ENCODE data around the gene DCP1A. TPM values are rescaled to one million over a fixed set of nuclear protein-coding genes. Genes with fewer than 3 reads are reported as not detected.

The DCP1A gene
- total and polyA plus RNA-seq, 9 of the 15 experiments (the other 6 are each of a cell fraction or from before 2014, with no cell fraction given), result 6.6 to 33.7 (median 13.3) TPM

GRCh38 chr3:53243785-53244184, 103.6 kb downstream of the DCP1A start (continued):
- TF ChIP-seq, protein P1, sequence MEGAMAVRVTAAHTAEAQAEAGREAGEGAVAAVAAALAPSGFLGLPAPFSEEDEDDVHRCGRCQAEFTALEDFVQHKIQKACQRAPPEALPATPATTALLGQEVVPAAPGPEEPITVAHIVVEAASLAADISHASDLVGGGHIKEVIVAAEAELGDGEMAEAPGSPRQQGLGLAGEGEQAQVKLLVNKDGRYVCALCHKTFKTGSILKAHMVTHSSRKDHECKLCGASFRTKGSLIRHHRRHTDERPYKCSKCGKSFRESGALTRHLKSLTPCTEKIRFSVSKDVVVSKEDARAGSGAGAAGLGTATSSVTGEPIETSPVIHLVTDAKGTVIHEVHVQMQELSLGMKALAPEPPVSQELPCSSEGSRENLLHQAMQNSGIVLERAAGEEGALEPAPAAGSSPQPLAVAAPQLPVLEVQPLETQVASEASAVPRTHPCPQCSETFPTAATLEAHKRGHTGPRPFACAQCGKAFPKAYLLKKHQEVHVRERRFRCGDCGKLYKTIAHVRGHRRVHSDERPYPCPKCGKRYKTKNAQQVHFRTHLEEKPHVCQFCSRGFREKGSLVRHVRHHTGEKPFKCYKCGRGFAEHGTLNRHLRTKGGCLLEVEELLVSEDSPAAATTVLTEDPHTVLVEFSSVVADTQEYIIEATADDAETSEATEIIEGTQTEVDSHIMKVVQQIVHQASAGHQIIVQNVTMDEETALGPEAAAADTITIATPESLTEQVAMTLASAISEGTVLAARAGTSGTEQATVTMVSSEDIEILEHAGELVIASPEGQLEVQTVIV (CRISPR knock-in tag; IDR thresholded peaks at IDR 0.05; ENCODE audit: borderline replicate concordance), result no peak
- TF ChIP-seq PHB (CRISPR knock-in tag; IDR thresholded peaks at IDR 0.05) (no peak), ZNF165 (CRISPR knock-in tag; IDR thresholded peaks at IDR 0.05; ENCODE audit: borderline replicate concordance) (no peak), ZBTB17 (CRISPR knock-in tag; IDR thresholded peaks at IDR 0.05) (no peak), ZNF324 (CRISPR knock-in tag; IDR thresholded peaks at IDR 0.05) (no peak)

- intact Hi-C loops (cut with micrococcal nuclease), result no loop called here
- ChIA-PET POLR2A (interaction anchor here (1.3 kb wide), 1 partner anchor 12 kb away, joined by 3 read pairs; no protein-coding TSS in a partner anchor), CTCF (ENCODE audit: low intra/inter-chr PET ratio) (no interaction called here)
- Histone ChIP-seq H3K9me3 (replicated peaks; ENCODE audit: control insufficient read depth, insufficient read depth, low read depth, low read length) (no peaks in the 10 kb centered on the region), H4K20me1 (replicated peaks; ENCODE audit: control insufficient read depth, insufficient read depth, low read length) (peaks cover 30% of the 10 kb centered on the region), H3K36me3 (ENCODE audit: control insufficient read depth, insufficient read depth, low read length) (peaks cover 82% of the 10 kb centered on the region; the same call in 2 of the 3 replicates), H3K27me3 (ENCODE audit: control insufficient read depth in 2 of 2, insufficient read depth in 2 of 2, low read length in 2 of 2) (no peaks in the 10 kb centered on the region), H3K9ac (ENCODE audit: insufficient read depth in 1 of 2, low read depth in 2 of 2, low read length in 2 of 2) (peak overlapping the region in 1 of 2 experiments; percentile 14; a peak in 1 of 4 replicates), H2AFZ (ENCODE audit: low read depth, low read length) (no peak overlapping the region), H3K4me2 (ENCODE audit: insufficient read depth, low read length) (no peak overlapping the region), H3K79me2 (ENCODE audit: control insufficient read depth, insufficient read depth, low read length) (peaks cover 68% of the 10 kb centered on the region), H3K4me3 (no peak overlapping the region), H3K9me1 (ENCODE audit: control insufficient read depth, insufficient read depth, low read length) (no peaks in the 10 kb centered on the region), H3K27ac (ENCODE audit: extremely low read depth, low read depth, low read length) (no peak overlapping the region), H3K4me1 (replicated peaks in 1 of 2; ENCODE audit: control insufficient read depth in 2 of 2, insufficient read depth in 2 of 2, low read length in 2 of 2) (peaks cover 4 to 23% of the 10 kb centered on the region in 2 experiments; a peak in 4 of 5 replicates)
- WGBS (ENCODE audit: insufficient coverage, low coverage, missing lambda C conversion rate), result 89% methylated on average over 9 of the region's 14 CpGs
- BruUV-seq (replicated peaks), result no TSS peak
- DNase-seq (ENCODE audit: extremely low read depth in 1 of 4, low spot score in 3 of 4), result no peak
- no peak for FAIRE-seq
- ATAC-seq, result no peak
- in situ Hi-C loops (cut with MboI), result no loop called here
- no peak for TF ChIP-seq TEAD4 (IDR thresholded peaks at IDR 0.05; ENCODE audit: low read length)
- no peak for TF ChIP-seq TEAD4 (CRISPR knock-in tag; IDR thresholded peaks at IDR 0.05; ENCODE audit: borderline replicate concordance)
- TF ChIP-seq, protein P2, sequence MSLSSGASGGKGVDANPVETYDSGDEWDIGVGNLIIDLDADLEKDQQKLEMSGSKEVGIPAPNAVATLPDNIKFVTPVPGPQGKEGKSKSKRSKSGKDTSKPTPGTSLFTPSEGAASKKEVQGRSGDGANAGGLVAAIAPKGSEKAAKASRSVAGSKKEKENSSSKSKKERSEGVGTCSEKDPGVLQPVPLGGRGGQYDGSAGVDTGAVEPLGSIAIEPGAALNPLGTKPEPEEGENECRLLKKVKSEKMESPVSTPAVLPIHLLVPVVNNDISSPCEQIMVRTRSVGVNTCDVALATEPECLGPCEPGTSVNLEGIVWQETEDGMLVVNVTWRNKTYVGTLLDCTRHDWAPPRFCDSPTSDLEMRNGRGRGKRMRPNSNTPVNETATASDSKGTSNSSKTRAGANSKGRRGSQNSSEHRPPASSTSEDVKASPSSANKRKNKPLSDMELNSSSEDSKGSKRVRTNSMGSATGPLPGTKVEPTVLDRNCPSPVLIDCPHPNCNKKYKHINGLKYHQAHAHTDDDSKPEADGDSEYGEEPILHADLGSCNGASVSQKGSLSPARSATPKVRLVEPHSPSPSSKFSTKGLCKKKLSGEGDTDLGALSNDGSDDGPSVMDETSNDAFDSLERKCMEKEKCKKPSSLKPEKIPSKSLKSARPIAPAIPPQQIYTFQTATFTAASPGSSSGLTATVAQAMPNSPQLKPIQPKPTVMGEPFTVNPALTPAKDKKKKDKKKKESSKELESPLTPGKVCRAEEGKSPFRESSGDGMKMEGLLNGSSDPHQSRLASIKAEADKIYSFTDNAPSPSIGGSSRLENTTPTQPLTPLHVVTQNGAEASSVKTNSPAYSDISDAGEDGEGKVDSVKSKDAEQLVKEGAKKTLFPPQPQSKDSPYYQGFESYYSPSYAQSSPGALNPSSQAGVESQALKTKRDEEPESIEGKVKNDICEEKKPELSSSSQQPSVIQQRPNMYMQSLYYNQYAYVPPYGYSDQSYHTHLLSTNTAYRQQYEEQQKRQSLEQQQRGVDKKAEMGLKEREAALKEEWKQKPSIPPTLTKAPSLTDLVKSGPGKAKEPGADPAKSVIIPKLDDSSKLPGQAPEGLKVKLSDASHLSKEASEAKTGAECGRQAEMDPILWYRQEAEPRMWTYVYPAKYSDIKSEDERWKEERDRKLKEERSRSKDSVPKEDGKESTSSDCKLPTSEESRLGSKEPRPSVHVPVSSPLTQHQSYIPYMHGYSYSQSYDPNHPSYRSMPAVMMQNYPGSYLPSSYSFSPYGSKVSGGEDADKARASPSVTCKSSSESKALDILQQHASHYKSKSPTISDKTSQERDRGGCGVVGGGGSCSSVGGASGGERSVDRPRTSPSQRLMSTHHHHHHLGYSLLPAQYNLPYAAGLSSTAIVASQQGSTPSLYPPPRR (CRISPR knock-in tag; IDR thresholded peaks at IDR 0.05; ENCODE audit: borderline replicate concordance), result no peak
- no peak for TF ChIP-seq KAT7 (CRISPR knock-in tag; IDR thresholded peaks at IDR 0.05; ENCODE audit: borderline replicate concordance)
- no peak for TF ChIP-seq RUNX1 (IDR thresholded peaks at IDR 0.05; ENCODE audit: low read depth)
- no peak for TF ChIP-seq NFYB (IDR thresholded peaks at IDR 0.05; ENCODE audit: extremely low read depth, insufficient read length)
- TF ChIP-seq MTF1 (CRISPR knock-in tag; IDR thresholded peaks at IDR 0.05; ENCODE audit: borderline replicate concordance), result no peak
- TF ChIP-seq, protein P3, sequence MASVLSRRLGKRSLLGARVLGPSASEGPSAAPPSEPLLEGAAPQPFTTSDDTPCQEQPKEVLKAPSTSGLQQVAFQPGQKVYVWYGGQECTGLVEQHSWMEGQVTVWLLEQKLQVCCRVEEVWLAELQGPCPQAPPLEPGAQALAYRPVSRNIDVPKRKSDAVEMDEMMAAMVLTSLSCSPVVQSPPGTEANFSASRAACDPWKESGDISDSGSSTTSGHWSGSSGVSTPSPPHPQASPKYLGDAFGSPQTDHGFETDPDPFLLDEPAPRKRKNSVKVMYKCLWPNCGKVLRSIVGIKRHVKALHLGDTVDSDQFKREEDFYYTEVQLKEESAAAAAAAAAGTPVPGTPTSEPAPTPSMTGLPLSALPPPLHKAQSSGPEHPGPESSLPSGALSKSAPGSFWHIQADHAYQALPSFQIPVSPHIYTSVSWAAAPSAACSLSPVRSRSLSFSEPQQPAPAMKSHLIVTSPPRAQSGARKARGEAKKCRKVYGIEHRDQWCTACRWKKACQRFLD (CRISPR knock-in tag; IDR thresholded peaks at IDR 0.05), result no peak
- TF ChIP-seq NCOA6 (IDR thresholded peaks at IDR 0.05), result no peak
These were observed 104.2 kb downstream of the DCP1A start for GRCh38 chr3:53243165-53243564.

Data from K562 (cell line).